ENCODE measurements around the gene ZNF3. TPM values are rescaled to one million over a fixed set of nuclear protein-coding genes. Genes with fewer than 3 reads are reported as not detected.

Gene ZNF3
- polyA plus RNA-seq, 3 donors = 7.1 to 13.4 (median 8.9) TPM

GRCh38 chr7:100091411-100092181 lies 10.1 kb upstream of the ZNF3 start:
- Mint-ChIP-seq H3K27me3 (ENCODE audit: low read depth in 3 of 3) (peaks cover 0 to 1% (median 0%) of the 10 kb centered on the region in 3 donors), H3K27ac (peak overlapping the region in 3 of 7 donors; percentile 7 to 58 (median 50)), H3K36me3 (peaks cover 61 to 64% of the 10 kb centered on the region in 2 donors), H3K4me3 (no peak overlapping the region), H3K9me3 (no peaks in the 10 kb centered on the region), H3K4me1 (peaks cover 13% of the 10 kb centered on the region)
- Histone ChIP-seq H3K36me3 (replicated peaks in 1 of 2; ENCODE audit: control insufficient read depth in 1 of 2, insufficient read depth in 2 of 2, low read length in 2 of 2) (peaks cover 63 to 65% of the 10 kb centered on the region in 2 donors), H3K27ac (ENCODE audit: low read depth in 1 of 2, low read length in 2 of 2) (no peak overlapping the region), H4K20me1 (ENCODE audit: insufficient read depth, low read length) (no peaks in the 10 kb centered on the region), H3K4me3 (replicated peaks in 1 of 3; ENCODE audit: low read depth in 2 of 3, low read length in 3 of 3) (no peak overlapping the region), H2AFZ (ENCODE audit: insufficient read depth, low read depth, low read length, poor library complexity, severe bottlenecking) (no peak overlapping the region), H3K9me3 (replicated peaks in 1 of 2; ENCODE audit: control insufficient read depth in 1 of 2, insufficient read depth in 1 of 2, low read length in 2 of 2) (no peaks in the 10 kb centered on the region), H3K9ac (ENCODE audit: insufficient read depth, low read length, poor library complexity, severe bottlenecking) (no peak overlapping the region), H3K79me2 (ENCODE audit: insufficient read depth, low read length) (peaks cover 16% of the 10 kb centered on the region), H3K27me3 (ENCODE audit: control insufficient read depth in 2 of 2, insufficient read depth in 2 of 2, low read length in 2 of 2) (no peaks in the 10 kb centered on the region), H3K4me2 (replicated peaks; ENCODE audit: extremely low read depth, low read length, poor library complexity, severe bottlenecking) (no peak overlapping the region), H3K4me1 (ENCODE audit: control insufficient read depth in 1 of 2, insufficient read depth in 2 of 2, low read length in 2 of 2) (peaks cover 14 to 20% of the 10 kb centered on the region in 2 donors)
- WGBS (ENCODE audit: insufficient coverage) = 84% methylated on average over 14 of the region's 19 CpGs
- intact Hi-C loops (cut with micrococcal nuclease) = no loop called here
- no peak for DNase-seq
- no peak for TF ChIP-seq CTCF (IDR thresholded peaks at IDR 0.05)

- WGBS (ENCODE audit: insufficient coverage) = 92% methylated on average over 8 of the region's 14 CpGs
- intact Hi-C loops (cut with micrococcal nuclease) = no loop called here
- peaks cover 17 to 28% of the 10 kb centered on the region in 2 donors for H3K4me1 ChIP-seq (ENCODE audit: control insufficient read depth in 1 of 2, insufficient read depth in 2 of 2, low read length in 2 of 2)
- Mint-ChIP-seq H3K4me3 (no peak overlapping the region), H3K36me3 (peaks cover 55 to 56% of the 10 kb centered on the region in 2 donors), H3K9me3 (no peaks in the 10 kb centered on the region), H3K27ac (peak overlapping the region in 3 of 7 donors; percentile 42 to 60 (median 58)), H3K27me3 (ENCODE audit: low read depth in 3 of 3) (peaks cover 0 to 4% (median 1%) of the 10 kb centered on the region in 3 donors), H3K4me1 (peaks cover 18% of the 10 kb centered on the region)
- H3K9ac ChIP-seq (ENCODE audit: insufficient read depth, low read length, poor library complexity, severe bottlenecking) = no peak overlapping the region
- H2AFZ ChIP-seq (ENCODE audit: insufficient read depth, low read depth, low read length, poor library complexity, severe bottlenecking) = no peak overlapping the region
- peaks cover 55 to 56% of the 10 kb centered on the region in 2 donors for H3K36me3 ChIP-seq (replicated peaks in 1 of 2; ENCODE audit: control insufficient read depth in 1 of 2, insufficient read depth in 2 of 2, low read length in 2 of 2)
- no peak overlapping the region for H3K4me2 ChIP-seq (replicated peaks; ENCODE audit: extremely low read depth, low read length, poor library complexity, severe bottlenecking)
- no peak overlapping the region for H3K27ac ChIP-seq (ENCODE audit: low read depth in 1 of 2, low read length in 2 of 2)
- DNase-seq = no peak
- H3K27me3 ChIP-seq (ENCODE audit: control insufficient read depth in 2 of 2, insufficient read depth in 2 of 2, low read length in 2 of 2) = no peaks in the 10 kb centered on the region
- H3K9me3 ChIP-seq (replicated peaks in 1 of 2; ENCODE audit: control insufficient read depth in 1 of 2, insufficient read depth in 1 of 2, low read length in 2 of 2) = no peaks in the 10 kb centered on the region
- no peak for TF ChIP-seq CTCF (IDR thresholded peaks at IDR 0.05)
- H4K20me1 ChIP-seq (ENCODE audit: insufficient read depth, low read length) = no peaks in the 10 kb centered on the region
- H3K4me3 ChIP-seq (replicated peaks in 1 of 3; ENCODE audit: low read depth in 2 of 3, low read length in 3 of 3) = no peak overlapping the region
- H3K79me2 ChIP-seq (ENCODE audit: insufficient read depth, low read length) = peaks cover 12% of the 10 kb centered on the region
These were observed 9.2 kb upstream of the ZNF3 start for GRCh38 chr7:100090527-100091410.

Data from CD14-positive monocyte (primary cell).